Measurements from ENCODE around the gene ANKRD65. TPM values are rescaled to one million over a fixed set of nuclear protein-coding genes. Genes with fewer than 3 reads are reported as not detected.
A peak's percentile ranks its signal among the peaks of the same experiment; 100 is the strongest.

Gene ANKRD65
- total RNA-seq, 1 experiment from 2014 or later = 0.18 TPM

DNA sequence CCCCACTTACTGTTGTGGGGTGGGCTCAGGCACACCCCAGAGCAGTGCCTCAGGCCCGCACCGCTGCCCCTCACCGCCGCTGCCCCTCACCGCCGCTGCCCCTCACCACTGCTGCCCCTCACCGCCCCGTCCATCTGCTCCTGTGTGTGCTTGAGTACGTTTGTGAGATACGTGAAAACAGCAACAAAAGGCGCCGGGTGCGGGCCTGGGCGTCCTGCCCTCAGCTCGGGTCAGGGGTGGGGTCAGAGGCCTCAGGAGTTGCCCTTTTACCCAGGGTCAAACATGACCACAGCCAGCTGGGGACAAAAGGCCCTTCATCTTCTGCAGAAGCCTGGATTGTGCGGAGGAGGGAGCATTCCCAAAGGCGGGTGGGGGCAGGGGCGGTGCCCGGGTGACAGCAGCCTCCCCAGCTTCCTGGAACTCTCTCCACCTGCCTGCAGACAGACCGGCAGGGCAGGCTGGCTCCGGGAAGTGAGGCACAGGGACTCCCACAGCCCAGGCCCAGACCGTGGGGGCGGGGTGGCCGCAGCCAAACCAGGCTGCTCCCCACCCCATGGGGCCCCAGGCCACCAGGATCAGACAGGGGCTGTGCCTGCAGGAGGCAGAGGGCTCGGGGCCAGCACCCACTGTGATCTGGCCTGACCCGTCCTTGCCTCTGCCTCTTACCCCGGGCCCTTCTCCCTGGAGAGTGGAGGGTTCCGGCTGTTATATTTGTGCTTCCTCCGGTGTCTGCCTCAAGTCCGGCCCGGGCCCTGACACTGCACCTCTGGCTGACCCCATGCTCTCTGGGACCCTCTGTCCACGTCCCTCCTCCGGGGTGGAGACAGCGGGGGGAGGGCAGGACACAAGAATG lies 12.1 kb upstream of the ANKRD65 start:
- Histone ChIP-seq H3K9me3 (ENCODE audit: low read length) (no peaks in the 10 kb centered on the region), H3K27me3 (ENCODE audit: low read length) (no peaks in the 10 kb centered on the region), H3K36me3 (ENCODE audit: low read depth, low read length) (no peaks in the 10 kb centered on the region), H3K4me3 (ENCODE audit: low read length) (peak overlapping the region; percentile 40), H3K9me2 (replicated peaks; ENCODE audit: low read length) (no peaks in the 10 kb centered on the region), H4K20me1 (ENCODE audit: low read length) (no peaks in the 10 kb centered on the region), H2AFZ (ENCODE audit: low read length) (peak overlapping the region; percentile 58; the same call in 1 of the 2 replicates), H3K9ac (ENCODE audit: low read length) (peak overlapping the region; percentile 73), H3K4me2 (ENCODE audit: low read length) (peak overlapping the region; percentile 78), H3F3A (ENCODE audit: low read length, unreplicated experiment) (peaks cover 4% of the 10 kb centered on the region), H3K4me1 (ENCODE audit: insufficient read depth, low read length) (peaks cover 48% of the 10 kb centered on the region), H3K27ac (ENCODE audit: low read length) (peak overlapping the region; percentile 89), H3K79me2 (ENCODE audit: low read length) (peaks cover 13% of the 10 kb centered on the region)
- no peak for TF ChIP-seq EZH2 (IDR thresholded peaks at IDR 0.05; ENCODE audit: low read length, unreplicated experiment)
- TF ChIP-seq, protein P1, sequence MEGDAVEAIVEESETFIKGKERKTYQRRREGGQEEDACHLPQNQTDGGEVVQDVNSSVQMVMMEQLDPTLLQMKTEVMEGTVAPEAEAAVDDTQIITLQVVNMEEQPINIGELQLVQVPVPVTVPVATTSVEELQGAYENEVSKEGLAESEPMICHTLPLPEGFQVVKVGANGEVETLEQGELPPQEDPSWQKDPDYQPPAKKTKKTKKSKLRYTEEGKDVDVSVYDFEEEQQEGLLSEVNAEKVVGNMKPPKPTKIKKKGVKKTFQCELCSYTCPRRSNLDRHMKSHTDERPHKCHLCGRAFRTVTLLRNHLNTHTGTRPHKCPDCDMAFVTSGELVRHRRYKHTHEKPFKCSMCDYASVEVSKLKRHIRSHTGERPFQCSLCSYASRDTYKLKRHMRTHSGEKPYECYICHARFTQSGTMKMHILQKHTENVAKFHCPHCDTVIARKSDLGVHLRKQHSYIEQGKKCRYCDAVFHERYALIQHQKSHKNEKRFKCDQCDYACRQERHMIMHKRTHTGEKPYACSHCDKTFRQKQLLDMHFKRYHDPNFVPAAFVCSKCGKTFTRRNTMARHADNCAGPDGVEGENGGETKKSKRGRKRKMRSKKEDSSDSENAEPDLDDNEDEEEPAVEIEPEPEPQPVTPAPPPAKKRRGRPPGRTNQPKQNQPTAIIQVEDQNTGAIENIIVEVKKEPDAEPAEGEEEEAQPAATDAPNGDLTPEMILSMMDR (conservative IDR thresholded peaks at IDR 0.05; ENCODE audit: low read depth, low read length) = no peak
- TF ChIP-seq EZH2phosphoT487 (IDR thresholded peaks at IDR 0.05; ENCODE audit: borderline replicate concordance, low read length) = no peak
- ChIA-PET POLR2A (ENCODE audit: unreplicated experiment) (interaction anchor here (0.6 kb wide), 2 partner anchors 25 to 223 kb away, joined by 3 to 6 read pairs; no protein-coding TSS in a partner anchor), CTCF (no interaction called here)
- no TSS peak for BruUV-seq (replicated peaks)
- DNase-seq = peak; percentile 96
- peak; percentile 59 for ATAC-seq
- intact Hi-C loops (cut with micrococcal nuclease) = no loop called here

DNA sequence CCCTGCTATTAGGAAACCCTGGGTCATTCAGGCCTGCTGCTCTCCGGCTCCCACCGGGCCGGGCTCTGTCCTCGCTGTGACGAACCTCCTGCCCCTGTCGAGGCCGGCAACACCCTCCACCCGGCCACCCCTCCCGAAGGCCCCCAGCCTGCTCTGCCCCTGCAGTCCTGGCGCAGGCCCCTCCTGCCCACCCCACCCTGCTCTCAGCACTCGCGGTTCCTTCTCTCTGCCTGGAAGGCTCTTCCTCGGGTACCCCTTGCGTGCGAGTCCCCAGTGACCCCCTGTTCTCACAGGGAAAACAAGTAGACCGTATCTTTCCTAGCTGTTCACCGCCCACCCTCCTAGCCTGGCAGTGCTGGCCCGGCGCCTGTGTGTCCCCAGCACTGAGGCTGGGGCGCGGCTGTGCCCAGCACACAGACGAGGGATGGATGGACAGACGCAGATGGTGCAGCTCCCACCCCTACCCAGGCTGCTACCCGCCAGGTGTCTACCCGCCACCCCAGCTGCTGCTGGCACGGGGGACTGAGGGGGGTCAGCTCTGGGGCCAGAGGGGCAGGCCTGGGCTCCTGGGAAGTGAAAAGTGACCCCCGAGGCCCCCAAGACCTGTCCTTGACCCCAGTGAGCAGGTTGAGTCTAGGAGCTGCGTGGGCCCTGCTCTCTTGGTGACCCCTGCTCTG lies 11.3 kb upstream of the ANKRD65 start:
- peaks cover 48% of the 10 kb centered on the region for H3K4me1 ChIP-seq (ENCODE audit: insufficient read depth, low read length)
- no peak for ATAC-seq
- CTCF ChIA-PET = no interaction called here
- H2AFZ ChIP-seq (ENCODE audit: low read length) = no peak overlapping the region
- BruUV-seq (replicated peaks) = no TSS peak
- no peaks in the 10 kb centered on the region for H3K36me3 ChIP-seq (ENCODE audit: low read depth, low read length)
- POLR2A ChIA-PET (ENCODE audit: unreplicated experiment) = interaction anchor here (0.6 kb wide), 1 partner anchor 24 kb away, joined by 3 read pairs; no protein-coding TSS in a partner anchor
- DNase-seq = no peak
- H4K20me1 ChIP-seq (ENCODE audit: low read length) = no peaks in the 10 kb centered on the region
- H3F3A ChIP-seq (ENCODE audit: low read length, unreplicated experiment) = peaks cover 4% of the 10 kb centered on the region
- H3K9ac ChIP-seq (ENCODE audit: low read length) = no peak overlapping the region
- H3K9me3 ChIP-seq (ENCODE audit: low read length) = no peaks in the 10 kb centered on the region
- TF ChIP-seq EZH2 (IDR thresholded peaks at IDR 0.05; ENCODE audit: low read length, unreplicated experiment) (no peak), EZH2phosphoT487 (IDR thresholded peaks at IDR 0.05; ENCODE audit: borderline replicate concordance, low read length) (no peak)
- TF ChIP-seq, protein P1 (conservative IDR thresholded peaks at IDR 0.05; ENCODE audit: low read depth, low read length) = no peak
- H3K4me3 ChIP-seq (ENCODE audit: low read length) = no peak overlapping the region
- H3K27me3 ChIP-seq (ENCODE audit: low read length) = no peaks in the 10 kb centered on the region
- H3K4me2 ChIP-seq (ENCODE audit: low read length) = peak overlapping the region; percentile 78
- peaks cover 13% of the 10 kb centered on the region for H3K79me2 ChIP-seq (ENCODE audit: low read length)
- H3K27ac ChIP-seq (ENCODE audit: low read length) = peak overlapping the region; percentile 89; the same call in 1 of the 2 replicates
- H3K9me2 ChIP-seq (replicated peaks; ENCODE audit: low read length) = no peaks in the 10 kb centered on the region
- intact Hi-C loops (cut with micrococcal nuclease) = no loop called here
